PFSK-1 (cell line): Measurements from ENCODE around the gene SEMA6D.

ENCODE experiments used
- FOXP2 ChIP-seq: optimal IDR thresholded peaks from 2 replicates; pipeline ENCODE3; 2011; ENCODE audit warnings: borderline replicate concordance, control low read depth, inconsistent platforms; ENCODE audit not compliant: insufficient read depth; ENCODE audit errors: extremely low read length, extremely low read depth
- POLR2AphosphoS5 ChIP-seq: IDR thresholded peaks from 2 replicates; pipeline ENCODE4 v1.6.1; 2012; ENCODE audit warnings: low read depth, mild to moderate bottlenecking, control low read depth, low read length, moderate library complexity
- REST ChIP-seq, 2 experiments: IDR thresholded peaks; 2 replicates each; pipeline versions ENCODE4 v1.6.1 to v1.8.0; 2011 to 2012; ENCODE audit warnings: low read depth in 2 of 2, low read length in 2 of 2, control low read depth in 1 of 2, inconsistent platforms in 1 of 2, mild to moderate bottlenecking in 1 of 2, moderate library complexity in 1 of 2; ENCODE audit not compliant: insufficient read depth in 1 of 2
- SIN3A ChIP-seq: IDR thresholded peaks from 2 replicates; pipeline ENCODE4 v1.6.1; 2012; ENCODE audit warnings: mild to moderate bottlenecking, low read length, moderate library complexity, borderline replicate concordance; ENCODE audit not compliant: insufficient read depth
- TAF1 ChIP-seq: IDR thresholded peaks from 2 replicates; pipeline ENCODE4 v1.6.1; 2012; ENCODE audit warnings: low read length, control low read depth, borderline replicate concordance; ENCODE audit not compliant: insufficient read depth

Gene SEMA6D

GRCh38 chr15:47784820-47785219, 67.5 kb downstream of the SEMA6D start:
- TF ChIP-seq POLR2AphosphoS5, result no peak
- no peak for TF ChIP-seq TAF1
- no peak for TF ChIP-seq REST (IDR thresholded peaks at IDR 0.05; ENCODE audit: insufficient read depth in 1 of 2, low read depth in 2 of 2, low read length in 2 of 2)
- no peak for TF ChIP-seq FOXP2
- no peak for TF ChIP-seq SIN3A

DNA sequence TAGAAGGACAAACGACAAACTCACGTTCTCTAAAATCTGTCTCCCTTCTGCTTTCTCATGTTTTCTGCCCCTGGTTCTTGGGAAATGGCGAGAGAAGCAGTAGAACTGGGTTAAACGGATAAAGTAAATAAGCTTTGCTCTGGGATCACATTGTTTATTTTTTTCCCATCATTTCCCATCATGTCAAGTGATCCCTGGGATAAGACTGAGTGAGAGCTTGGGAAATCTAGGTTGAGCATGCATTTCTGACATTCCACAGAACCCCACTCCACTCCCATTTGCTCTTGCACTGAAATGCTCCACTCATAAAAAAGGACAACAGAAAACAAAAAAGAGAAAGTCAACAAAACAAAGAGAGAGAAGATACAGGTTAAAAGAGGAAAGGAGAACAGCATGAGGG, 69.1 kb downstream of the SEMA6D start:
- no peak for TF ChIP-seq SIN3A

- TF ChIP-seq TAF1, result no peak
- TF ChIP-seq POLR2AphosphoS5, result no peak
- no peak for TF ChIP-seq SIN3A
- TF ChIP-seq REST (IDR thresholded peaks at IDR 0.05; ENCODE audit: insufficient read depth in 1 of 2, low read depth in 2 of 2, low read length in 2 of 2), result no peak
- no peak for TF ChIP-seq FOXP2
These were observed 70.6 kb downstream of the SEMA6D start for GRCh38 chr15:47787875-47788274.

DNA sequence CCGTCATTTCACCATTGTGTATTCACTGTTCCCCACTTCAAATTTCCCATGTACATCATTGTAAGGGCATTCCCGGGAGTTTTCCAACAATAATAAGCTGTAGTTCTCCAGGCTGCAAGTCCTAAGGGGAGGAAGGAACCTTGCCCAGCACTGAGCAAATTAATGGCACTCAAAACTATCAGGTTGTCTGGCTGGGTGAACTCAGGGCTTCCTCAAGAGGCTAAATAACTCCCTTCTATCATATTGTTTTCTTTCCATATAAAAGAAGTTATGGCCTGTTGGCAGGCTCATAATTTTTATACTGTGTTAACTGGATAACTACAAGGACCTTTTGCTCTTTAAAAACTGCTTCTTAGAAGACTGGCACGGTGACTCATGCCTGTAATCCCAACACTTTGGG, 71.4 kb downstream of the SEMA6D start:
- TF ChIP-seq REST (IDR thresholded peaks at IDR 0.05; ENCODE audit: insufficient read depth in 1 of 2, low read depth in 2 of 2, low read length in 2 of 2) (no peak), TAF1 (no peak), FOXP2 (no peak), POLR2AphosphoS5 (no peak), SIN3A (no peak)

DNA sequence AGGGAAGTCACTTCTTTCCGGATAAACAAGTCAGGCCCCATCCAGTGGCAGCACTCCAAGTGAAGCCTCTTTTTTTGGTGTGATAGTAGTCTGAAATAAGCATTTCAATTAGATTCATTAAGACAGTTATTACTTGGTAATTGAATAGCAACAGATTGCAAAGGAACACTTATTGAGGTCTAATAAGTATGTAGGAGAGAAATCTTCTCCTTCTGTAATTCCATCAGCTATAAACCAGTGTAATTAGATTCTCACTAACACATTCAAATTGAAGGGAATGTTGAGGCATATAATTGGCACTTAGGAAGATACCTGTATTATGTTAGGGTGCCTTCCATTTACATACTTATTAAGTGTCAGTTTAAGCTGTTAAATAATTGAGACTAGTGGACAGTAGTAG, 73.9 kb downstream of the SEMA6D start:
- TF ChIP-seq REST (IDR thresholded peaks at IDR 0.05; ENCODE audit: insufficient read depth in 1 of 2, low read depth in 2 of 2, low read length in 2 of 2), result no peak
- no peak for TF ChIP-seq TAF1
- TF ChIP-seq POLR2AphosphoS5, result no peak
- no peak for TF ChIP-seq FOXP2
- TF ChIP-seq SIN3A, result no peak
